ENCODE measurements around the gene TSPAN32.

GRCh38 chr11:2277933-2278523 lies 23.8 kb upstream of the TSPAN32 start:
- TF ChIP-seq CTCF (IDR thresholded peaks at IDR 0.05; ENCODE audit: extremely low read depth in 1 of 2, insufficient read depth in 1 of 2, low read depth in 1 of 2, low read length in 2 of 2) (no peak), JUN (IDR thresholded peaks at IDR 0.05; ENCODE audit: borderline replicate concordance, insufficient read depth, insufficient read length, low read depth) (no peak)

Data from endothelial cell of umbilical vein (primary cell).